A549 (cell line): ENCODE measurements around the gene KIF13A. TPM values are rescaled to one million over a fixed set of nuclear protein-coding genes. Genes with fewer than 3 reads are reported as not detected.

Source experiments
- ATAC-seq, 2 experiments: fragments of 200-7000 bp in 1 of 2; fragments of >200 bp in 1 of 2; cut with Nextera tagmentation in 1 of 2; cut with Tn5 transposase in 1 of 2; 3 replicates each; pipeline versions ENCODE4 v1.8.0 to v1.9.1; 2018 to 2020; ENCODE audit warnings: mild to moderate bottlenecking in 1 of 2, moderate library complexity in 1 of 2
- CTCF ChIA-PET: fragments of 300-600 bp; sonication (Branson Sonifier 250); formaldehyde crosslinking; extraction: SDS; loops from one replicate; lab custom pipeline; 2021; ENCODE audit warnings: antibody characterized with exemption, inconsistent platforms; lab: Yijun Ruan, JAX
- POLR2A ChIA-PET: fragments of 350-600 bp; formaldehyde crosslinking; extraction: SDS; loops from one replicate; lab custom pipeline; 2021; ENCODE audit warnings: antibody characterized with exemption, inconsistent platforms; lab: Yijun Ruan, JAX
- DNase-seq, 2 experiments: peaks; one replicate each; pipeline versions ENCODE4 v3.0.0 to v3.0.0-alpha.2; 2011 to 2016; ENCODE audit warnings: low read depth in 1 of 2, low spot score in 1 of 2
- FAIRE-seq: peaks from 2 replicates; lab custom pipeline; 2011; peaks lifted over from hg19 to GRCh38; lab: Jason Lieb, UNC
- H3K27ac ChIP-seq, 2 experiments: fragments of >200 bp; sonication (Bioruptor Twin); formaldehyde crosslinking; 3 replicates each; pipeline ENCODE4 v1.5.1; 2016 to 2017
- H3K4me1 ChIP-seq: fragments of >200 bp; sonication (Bioruptor Twin); formaldehyde crosslinking; 3 replicates; pipeline ENCODE4 v1.6.1; 2016
- H3K4me2 ChIP-seq: fragments of >200 bp; sonication (Bioruptor Twin); formaldehyde crosslinking; 3 replicates; pipeline ENCODE4 v1.6.1; 2016
- H3K4me3 ChIP-seq: fragments of >200 bp; sonication (Bioruptor Twin); formaldehyde crosslinking; 3 replicates; pipeline ENCODE4 v1.5.1; 2016
- H3K9me3 ChIP-seq: fragments of >200 bp; sonication (Bioruptor Twin); formaldehyde crosslinking; 3 replicates; pipeline ENCODE4 v1.6.1; 2016
- ATOH8 ChIP-seq: fragments of 250-450 bp; sonication (Bioruptor Pico); IDR thresholded peaks from 2 replicates; pipeline ENCODE4 v1.5.0; 2020; ENCODE audit warnings: low read depth, mild to moderate bottlenecking, moderate library complexity
- BCL3 ChIP-seq: fragments of >200 bp; sonication (Bioruptor Twin); formaldehyde crosslinking; IDR thresholded peaks from 3 replicates; pipeline ENCODE4 v1.6.1; 2016
- CHD2 ChIP-seq: fragments of 150-350 bp; IDR thresholded peaks from 2 replicates; pipeline ENCODE4 v1.6.1; 2014; ENCODE audit warnings: low read length; ENCODE audit not compliant: partially characterized antibody
- EHMT2 ChIP-seq: fragments of 200-600 bp; sonication (generic); IDR thresholded peaks from 2 replicates; pipeline ENCODE4 v1.6.1; 2016; ENCODE audit warnings: antibody characterized with exemption, low read depth, mild to moderate bottlenecking, moderate library complexity
- ELK1 ChIP-seq: fragments of 150-350 bp; IDR thresholded peaks from 2 replicates; pipeline ENCODE4 v1.6.1; 2014; ENCODE audit warnings: low read depth, mild to moderate bottlenecking, low read length
- FOXS1 ChIP-seq: fragments of 250-450 bp; sonication (Bioruptor Pico); IDR thresholded peaks from 2 replicates; pipeline ENCODE4 v1.5.0; 2020; ENCODE audit warnings: mild to moderate bottlenecking, moderate library complexity
- GATA3 ChIP-seq: IDR thresholded peaks from 2 replicates; pipeline ENCODE4 v1.6.1; 2012; ENCODE audit warnings: borderline replicate concordance
- HES2 ChIP-seq: fragments of >200 bp; sonication (Bioruptor Twin); formaldehyde crosslinking; IDR thresholded peaks from 2 replicates; pipeline ENCODE4 v1.6.1; 2016
- HEYL ChIP-seq: fragments of 250-450 bp; sonication (Bioruptor Pico); IDR thresholded peaks from 2 replicates; pipeline ENCODE4 v1.8.0; 2021; ENCODE audit warnings: mild to moderate bottlenecking, moderate library complexity
- HMGXB4 ChIP-seq: fragments of 250-450 bp; sonication (Bioruptor Pico); IDR thresholded peaks from 2 replicates; pipeline ENCODE4 v1.5.0; 2021; ENCODE audit warnings: mild to moderate bottlenecking, moderate library complexity, borderline replicate concordance
- HOXB13 ChIP-seq: fragments of 250-450 bp; sonication (Bioruptor Pico); IDR thresholded peaks from 2 replicates; pipeline ENCODE4 v1.5.0; 2020; ENCODE audit warnings: low read depth, mild to moderate bottlenecking, moderate library complexity
- HOXB5 ChIP-seq: fragments of 250-450 bp; sonication (Bioruptor Pico); IDR thresholded peaks from 2 replicates; pipeline ENCODE4 v1.5.0; 2020; ENCODE audit warnings: mild to moderate bottlenecking, moderate library complexity
- JUN ChIP-seq, 2 experiments: fragments of >200 bp; sonication (Bioruptor Twin); formaldehyde crosslinking; IDR thresholded peaks; 2 replicates in 1 of 2; 3 replicates in 1 of 2; pipeline ENCODE4 v1.6.1; 2016 to 2017
- KDM1A ChIP-seq: fragments of 200-600 bp; sonication (generic); IDR thresholded peaks from 2 replicates; pipeline ENCODE4 v1.6.1; 2016; ENCODE audit warnings: low read depth, mild to moderate bottlenecking
- KDM5A ChIP-seq: fragments of 200-600 bp; sonication (generic); IDR thresholded peaks from 2 replicates; pipeline ENCODE4 v1.6.1; 2016; ENCODE audit warnings: antibody characterized with exemption, mild to moderate bottlenecking
- MAFK ChIP-seq: fragments of 450-650 bp; IDR thresholded peaks from 2 replicates; pipeline ENCODE4 v1.6.1; 2014; ENCODE audit not compliant: partially characterized antibody
- MAX ChIP-seq: IDR thresholded peaks from 2 replicates; pipeline ENCODE4 v1.6.1; 2012
- MAZ ChIP-seq: fragments of 150-350 bp; IDR thresholded peaks from 2 replicates; pipeline ENCODE4 v1.6.1; 2014; ENCODE audit warnings: antibody characterized with exemption, low read depth, low read length, borderline replicate concordance
- PHF8 ChIP-seq: fragments of 200-600 bp; sonication (generic); IDR thresholded peaks from 2 replicates; pipeline ENCODE4 v1.6.1; 2016; ENCODE audit warnings: low read depth, mild to moderate bottlenecking, antibody characterized with exemption, moderate library complexity, borderline replicate concordance
- RAD21 ChIP-seq, 2 experiments: fragments of >200 bp in 1 of 2; sonication (Bioruptor Twin) in 1 of 2; formaldehyde crosslinking in 1 of 2; IDR thresholded peaks in 1 of 2; conservative IDR thresholded peaks in 1 of 2; 2 replicates in 1 of 2; 3 replicates in 1 of 2; pipeline ENCODE4 v1.6.1; 2012 to 2018; ENCODE audit warnings: inconsistent platforms in 1 of 2
- RARB ChIP-seq: fragments of 250-450 bp; sonication (Bioruptor Pico); IDR thresholded peaks from 2 replicates; pipeline ENCODE4 v1.8.0; 2021; ENCODE audit warnings: mild to moderate bottlenecking, moderate library complexity
- TP53 ChIP-seq: fragments of 250-450 bp; sonication (Bioruptor Pico); IDR thresholded peaks from 2 replicates; pipeline ENCODE4 v1.5.0; 2021; ENCODE audit warnings: mild to moderate bottlenecking, moderate library complexity
- USF2 ChIP-seq: fragments of 450-650 bp; IDR thresholded peaks from 2 replicates; pipeline ENCODE4 v1.6.1; 2014; ENCODE audit warnings: antibody characterized with exemption
- ZNF302 ChIP-seq: fragments of 250-450 bp; sonication (Bioruptor Pico); IDR thresholded peaks from 2 replicates; pipeline ENCODE4 v1.9.0; 2021; ENCODE audit warnings: inconsistent platforms, mild to moderate bottlenecking, moderate library complexity
- ZSCAN20 ChIP-seq: fragments of 250-450 bp; sonication (Bioruptor Pico); IDR thresholded peaks from 2 replicates; pipeline ENCODE4 v1.8.0; 2022; ENCODE audit warnings: mild to moderate bottlenecking, moderate library complexity
- WGBS: methylation state at CpG from one replicate; pipeline ENCODE4 v1.1.6; 2017; ENCODE audit errors: missing lambda C conversion rate; 5-methylcytosine and 5-hydroxymethylcytosine counted together
- polyA plus RNA-seq, 4 experiments: library from polyadenylated mRNA; depleted of rRNA in 3 of 4; stranded (reverse); fragments of >200 nt; fragmentation: RNase III in 1 of 4; extraction: RNeasy Plus Mini Kit Qiagen cat#74134 plus additional on column Dnase treatment in 1 of 4; gene quantifications; 2 replicates in 3 of 4; 3 replicates in 1 of 4; pipeline ENCODE4 v1.2.3, GENCODE V29; 2011 to 2017

Gene KIF13A
- polyA plus RNA-seq, 2 of the 4 experiments (the other 2 are of a cell fraction): 30.2 to 39.4 TPM

DNA sequence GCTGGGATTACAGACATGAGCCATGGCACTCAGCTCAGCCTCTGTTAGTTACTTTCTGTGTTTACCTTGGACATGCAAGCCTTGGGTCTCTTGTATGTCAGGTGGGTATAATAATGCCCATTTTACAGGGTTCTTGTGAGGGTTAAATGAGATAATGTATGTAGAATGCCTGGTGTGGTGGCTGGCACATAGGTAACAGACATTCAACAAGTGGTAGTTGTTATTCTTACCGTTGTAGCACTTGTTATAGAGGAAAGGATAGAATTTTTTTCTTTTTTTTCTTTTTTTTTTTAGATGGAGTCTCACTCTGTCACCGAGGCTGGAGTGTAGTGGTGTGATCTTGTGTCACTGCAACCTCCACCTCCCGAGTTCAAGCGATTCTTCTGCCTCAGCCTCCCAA lies 8.0 kb upstream of the KIF13A start:
- CTCF ChIA-PET: interaction anchor here (5.6 kb wide), 1 partner anchor 127 kb away, joined by 21 read pairs; the partner anchor contains the start of gene NHLRC1

DNA sequence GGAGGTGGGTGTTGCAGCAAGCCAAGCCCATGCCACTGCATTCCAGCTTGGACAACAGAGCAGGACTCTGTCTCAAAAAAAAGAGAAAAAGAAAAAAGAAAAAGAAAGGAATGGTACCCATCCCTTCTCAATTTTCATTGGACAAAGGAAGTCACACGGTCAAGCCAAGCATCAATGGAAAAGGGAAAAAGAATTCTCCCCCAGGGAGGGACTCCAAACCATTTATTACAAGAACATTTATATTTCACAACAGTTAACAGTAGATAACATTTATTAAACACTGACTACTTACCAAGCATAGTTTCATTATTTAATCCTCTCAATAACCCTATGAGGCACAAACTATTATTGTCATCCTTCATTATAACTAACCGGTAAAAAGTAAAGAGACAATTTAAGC lies 6.6 kb upstream of the KIF13A start:
- H3K4me3 ChIP-seq: no peak overlapping the region
- POLR2A ChIA-PET: interaction anchor here (1.0 kb wide), 1 partner anchor 129 kb away, joined by 4 read pairs; the partner anchor contains the start of gene NHLRC1
- ATAC-seq (no peak), FAIRE-seq (no peak), DNase-seq (no peak)
- no peak overlapping the region for H3K4me2 ChIP-seq
- peak overlapping the region in 1 of 2 experiments; percentile 68; a peak in 3 of 6 replicates for H3K27ac ChIP-seq
- no peaks in the 10 kb centered on the region for H3K9me3 ChIP-seq
- CTCF ChIA-PET: interaction anchor here (0.6 to 5.6 kb wide), 2 partner anchors 25 to 129 kb away, joined by 3 to 21 read pairs; partner anchors contain the start of gene NHLRC1
- whole genome bisulfite sequencing: 81% methylated on average over 2 of the region's 2 CpGs
- TF ChIP-seq HMGXB4 (no peak), MAFK (no peak), MAZ (no peak), MAX (no peak), RARB (CRISPR knock-in tag) (no peak), TP53 (CRISPR knock-in tag) (no peak), GATA3 (no peak), HEYL (CRISPR knock-in tag) (no peak)
- H3K4me1 ChIP-seq: peaks cover 12% of the 10 kb centered on the region; the same call in 1 of the 3 replicates

More for the DNA sequence above, 8.0 kb upstream of the KIF13A start:
- POLR2A ChIA-PET: no interaction called here
- Histone ChIP-seq H3K4me3 (no peak overlapping the region), H3K4me2 (no peak overlapping the region), H3K4me1 (0 out of 3 replicates have a peak, but pooled peaks cover 8% of the 10 kb centered on the region), H3K9me3 (no peaks in the 10 kb centered on the region), H3K27ac (no peak overlapping the region)
- no peak for DNase-seq
- no peak for TF ChIP-seq BCL3
- TF ChIP-seq HOXB13 (CRISPR knock-in tag): no peak
- TF ChIP-seq CHD2: no peak
- no peak for TF ChIP-seq USF2
- TF ChIP-seq PHF8: no peak
- TF ChIP-seq FOXS1: no peak
- no peak for FAIRE-seq
- 84% methylated on average over 4 of the region's 4 CpGs for WGBS
- ATAC-seq: no peak

GRCh38 chr6:17988422-17988944 lies 1.0 kb upstream of the KIF13A start:
- H3K27ac ChIP-seq: peak overlapping the region; percentile 87 to 99
- peak in 1 of 2 experiments; percentile 39; a peak in 3 of 6 replicates for ATAC-seq
- CTCF ChIA-PET: interaction anchor here (1.3 to 1.6 kb wide), 3 partner anchors 71 to 134 kb away, joined by 3 to 5 read pairs (median 5); partner anchors contain the start of gene NHLRC1
- POLR2A ChIA-PET: interaction anchor here (0.6 to 1.6 kb wide), 4 partner anchors 54 to 171 kb away, joined by 4 to 6 read pairs (median 6); no protein-coding TSS in a partner anchor
- DNase-seq: no peak
- H3K4me2 ChIP-seq: peak overlapping the region; percentile 82
- peaks cover 33% of the 10 kb centered on the region for H3K4me1 ChIP-seq
- WGBS: 64% methylated on average over 20 of the region's 20 CpGs
- FAIRE-seq: no peak
- H3K9me3 ChIP-seq: no peaks in the 10 kb centered on the region
- peak overlapping the region; percentile 87 for H3K4me3 ChIP-seq
- TF ChIP-seq ELK1: no peak
- no peak for TF ChIP-seq KDM1A
- no peak for TF ChIP-seq KDM5A
- TF ChIP-seq ZNF302: no peak
- TF ChIP-seq HES2: no peak
- no peak for TF ChIP-seq MAZ
- TF ChIP-seq HOXB5 (CRISPR knock-in tag): no peak
- TF ChIP-seq EHMT2: no peak
- TF ChIP-seq PHF8: no peak
- TF ChIP-seq ATOH8 (CRISPR knock-in tag): no peak
- no peak for TF ChIP-seq JUN (IDR thresholded peaks at IDR 0.05)
- no peak for TF ChIP-seq ZSCAN20 (CRISPR knock-in tag)
- TF ChIP-seq RAD21 (conservative IDR thresholded peaks at IDR 0.05 in 1 of 2, IDR thresholded peaks at IDR 0.05 in 1 of 2): no peak
- no peak for TF ChIP-seq USF2
